ENCODE results near the gene CLRN1.
"Not testable (repeated sequence)": the region's sequence is repeated elsewhere in the genome, so short reads cannot be mapped to it uniquely, and the experiment has no call there.

CLRN1 gene

GRCh38 chr3:150972366-150973071 is at the start of gene CLRN1:
TSS of gene CLRN1 (minus strand) at chr3:150972727. CDS start at chr3:150972708, 19 bp downstream.
- DNase-seq, result no peak

- no peak for DNase-seq
Measured at GRCh38 chr3:151016478-151016795, 43.9 kb upstream of the CLRN1 start.

DNA sequence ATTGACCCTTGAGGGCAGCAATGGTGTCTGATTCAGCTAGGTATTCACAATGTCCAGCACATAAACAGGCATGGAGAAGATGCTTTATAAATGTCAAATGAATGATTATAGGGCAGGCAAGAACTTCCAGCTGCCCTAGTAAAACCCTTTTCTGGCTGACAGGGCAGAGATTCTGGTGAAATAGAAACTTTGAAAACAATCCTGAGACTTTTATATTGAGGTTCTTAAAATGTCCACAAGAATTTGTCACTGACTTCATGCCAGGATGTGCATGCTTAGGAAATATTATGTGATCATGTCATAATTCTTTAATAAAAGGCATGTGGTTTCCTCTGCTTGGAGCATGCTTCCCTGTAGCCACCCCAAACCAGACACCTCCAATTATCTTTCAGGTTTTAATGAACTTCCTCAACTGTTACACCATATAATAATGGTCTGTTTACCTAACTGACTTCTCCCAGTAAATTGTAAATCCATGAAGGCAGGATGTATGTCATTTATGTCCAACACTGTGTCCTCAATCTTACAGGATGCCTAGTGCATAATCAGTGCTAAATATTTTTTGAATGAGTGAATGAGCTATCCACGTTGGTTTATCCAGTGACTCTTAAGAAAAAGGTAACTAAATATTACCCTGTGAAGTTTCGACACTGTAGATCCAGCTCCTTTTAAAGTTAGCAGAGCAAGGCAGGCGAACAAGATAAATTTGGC is 43.4 kb upstream of the CLRN1 start:
- DNase-seq, result no peak

DNA sequence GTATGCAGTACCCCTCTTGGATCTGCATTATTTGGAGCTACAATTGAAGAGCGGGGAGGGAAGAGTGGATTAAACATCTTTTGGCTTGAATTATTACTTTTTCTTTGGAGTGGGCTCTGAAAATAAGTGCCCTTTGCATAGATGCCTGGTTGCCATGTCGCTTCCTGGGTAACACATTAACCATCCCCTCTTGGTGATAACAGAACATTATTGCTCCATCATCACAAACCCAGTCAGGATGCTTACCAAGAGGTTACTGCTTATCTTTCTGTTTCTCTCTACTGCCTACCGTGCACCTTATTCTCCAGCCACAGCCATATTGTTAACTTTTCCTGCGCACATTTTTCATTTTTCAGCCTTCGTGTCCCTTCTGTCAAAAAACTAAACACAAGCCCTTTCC is 42.7 kb upstream of the CLRN1 start:
- DNase-seq, result no peak

DNA sequence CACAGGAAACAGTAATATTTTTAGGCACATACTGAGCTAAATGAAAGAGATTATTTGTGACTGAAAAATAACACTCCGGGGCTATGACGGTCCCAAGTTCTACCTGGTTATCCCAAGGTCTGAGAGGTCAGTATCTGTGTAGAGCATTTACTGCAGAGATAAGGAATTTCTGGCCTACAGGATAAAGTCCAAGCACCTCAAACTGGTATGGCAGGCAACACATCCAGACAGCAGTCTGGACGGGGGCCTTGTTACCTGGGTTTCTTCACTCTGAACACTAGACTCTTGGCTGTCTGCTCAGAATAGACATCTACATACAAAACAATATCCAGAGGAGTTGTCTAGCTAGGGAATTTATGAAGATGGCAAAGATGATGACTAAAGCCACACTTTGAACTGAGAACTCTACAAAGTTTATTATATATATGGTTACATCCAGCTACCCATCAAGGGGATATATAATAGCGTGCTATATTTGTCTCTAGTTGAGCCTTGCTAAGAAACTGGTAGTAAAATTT is 42.0 kb upstream of the CLRN1 start:
- no peak for DNase-seq

DNA sequence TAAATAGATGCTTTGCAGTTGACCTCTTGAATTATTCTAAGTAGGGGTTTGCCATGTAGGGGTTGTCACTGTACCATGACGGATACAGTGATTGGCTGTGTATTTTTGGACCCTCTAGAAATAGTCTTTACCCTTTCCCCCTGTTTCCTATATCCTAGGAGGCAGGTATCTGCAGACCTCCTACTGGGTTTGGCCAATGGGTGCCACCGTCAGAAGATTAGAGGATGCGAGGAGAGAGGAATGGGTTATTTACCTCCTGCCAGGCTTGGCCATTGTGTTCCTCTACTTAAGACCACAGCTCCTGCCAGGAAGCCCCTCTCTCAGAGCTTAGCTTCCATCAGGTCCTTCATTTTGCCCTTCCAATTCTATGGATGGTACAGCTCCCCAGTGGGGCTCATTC is 40.2 kb upstream of the CLRN1 start:
- no peak for DNase-seq

GRCh38 chr3:151011427-151011826 is 38.9 kb upstream of the CLRN1 start:
- no peak for DNase-seq

DNA sequence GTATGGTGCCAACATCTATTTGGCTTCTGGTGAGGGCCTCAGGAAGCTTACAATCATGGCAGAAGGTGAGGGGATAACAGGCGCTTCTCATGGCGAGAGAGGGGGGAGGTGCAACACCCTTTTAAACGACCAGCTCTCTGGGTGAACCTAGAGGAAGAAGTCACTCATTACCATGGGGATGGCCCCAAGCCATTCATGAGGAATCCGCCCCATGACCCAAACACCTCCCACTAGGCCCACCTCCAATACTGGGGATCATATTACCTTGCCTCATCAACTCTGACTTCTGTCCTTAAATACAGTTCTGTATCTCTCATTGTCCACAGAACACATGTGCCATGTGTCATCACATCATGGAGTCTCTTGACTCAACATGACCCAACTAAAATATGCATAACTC is 37.5 kb upstream of the CLRN1 start:
- no peak for DNase-seq

- DNase-seq, result no peak
Measured at GRCh38 chr3:151009430-151009829, 36.9 kb upstream of the CLRN1 start.

DNA sequence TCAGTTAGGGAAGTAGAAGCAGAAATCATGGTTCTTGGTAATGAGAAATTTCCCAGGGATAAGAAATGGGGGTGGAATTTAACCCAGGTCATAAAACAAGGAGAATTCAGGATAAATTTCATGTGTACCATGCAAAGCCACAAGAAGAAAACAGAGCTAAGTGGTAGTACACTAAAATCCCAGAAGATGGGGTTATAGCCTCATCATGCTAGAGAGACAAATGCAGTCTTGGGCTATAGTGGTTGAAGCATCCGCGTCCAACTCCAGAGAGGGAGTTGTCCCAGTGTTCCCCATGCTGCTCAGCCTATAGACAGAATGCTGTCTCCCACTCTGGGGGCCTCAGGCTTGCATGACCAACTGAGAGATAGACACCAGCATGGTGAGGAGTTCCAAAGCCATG is 36.2 kb upstream of the CLRN1 start:
- peak; percentile 35 for DNase-seq

- no peak for DNase-seq
Measured at GRCh38 chr3:151003768-151004134, 31.2 kb upstream of the CLRN1 start.

DNA sequence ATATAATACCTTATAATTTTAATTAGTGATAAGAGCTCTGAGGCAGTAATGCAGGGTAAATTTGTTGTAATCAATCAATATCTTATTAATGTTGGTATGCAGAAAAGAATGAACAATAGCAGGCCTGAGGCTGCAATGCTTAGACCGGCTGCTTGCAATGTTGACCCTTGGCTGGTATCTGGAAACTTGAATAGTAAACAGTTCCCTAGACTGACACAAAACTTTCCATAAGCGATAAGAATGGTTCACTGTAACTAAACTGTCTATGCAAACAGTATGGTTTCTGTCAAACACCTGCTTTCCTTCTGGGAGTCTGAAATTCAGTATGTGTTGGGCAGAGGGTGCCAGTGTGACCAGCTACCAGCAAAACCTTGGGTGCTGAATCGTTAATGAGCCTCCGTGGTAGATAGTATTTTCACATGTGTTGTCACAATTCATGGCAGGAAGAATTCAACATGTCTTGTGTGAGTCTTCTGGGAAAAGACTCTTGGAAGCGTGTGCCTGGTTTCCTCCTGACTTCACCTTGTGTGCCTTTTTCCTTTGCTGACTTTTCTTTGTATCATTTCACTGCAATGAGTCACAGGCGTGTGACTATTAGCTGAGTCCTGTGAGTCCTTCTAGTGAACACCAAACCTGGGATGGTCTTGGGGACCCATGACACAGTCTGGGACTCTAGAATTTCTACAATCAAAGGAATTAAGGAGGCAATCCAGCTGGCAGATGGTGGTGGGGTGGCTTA is 30.7 kb upstream of the CLRN1 start:
- DNase-seq, result peak; percentile 4

GRCh38 chr3:151002003-151002981 is 29.8 kb upstream of the CLRN1 start:
- DNase-seq, result no peak

DNA sequence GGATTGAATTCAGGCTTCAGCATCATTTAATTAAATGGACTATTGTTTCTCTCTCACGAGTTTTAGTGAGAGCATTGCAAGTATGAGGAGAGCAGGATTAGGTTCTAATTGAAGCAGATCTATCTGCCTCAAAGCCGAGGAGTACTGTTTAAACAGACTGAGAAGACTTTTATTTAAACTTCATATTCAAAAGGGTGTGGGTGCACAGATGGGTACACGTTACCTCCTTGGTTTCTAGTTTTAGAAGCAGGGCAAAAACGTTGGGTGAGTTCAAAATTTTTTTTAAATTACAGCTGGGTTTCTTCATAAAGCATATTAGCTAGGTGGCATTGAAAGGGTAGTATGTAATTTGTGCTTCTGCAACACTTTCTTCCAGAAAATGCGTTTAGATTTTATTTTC is 26.5 kb upstream of the CLRN1 start:
- DNase-seq, result no peak

- DNase-seq, result no peak
Measured at GRCh38 chr3:150996731-150997130, 24.2 kb upstream of the CLRN1 start.

GRCh38 chr3:150995510-150995909 is 23.0 kb upstream of the CLRN1 start:
- DNase-seq, result no peak

DNA sequence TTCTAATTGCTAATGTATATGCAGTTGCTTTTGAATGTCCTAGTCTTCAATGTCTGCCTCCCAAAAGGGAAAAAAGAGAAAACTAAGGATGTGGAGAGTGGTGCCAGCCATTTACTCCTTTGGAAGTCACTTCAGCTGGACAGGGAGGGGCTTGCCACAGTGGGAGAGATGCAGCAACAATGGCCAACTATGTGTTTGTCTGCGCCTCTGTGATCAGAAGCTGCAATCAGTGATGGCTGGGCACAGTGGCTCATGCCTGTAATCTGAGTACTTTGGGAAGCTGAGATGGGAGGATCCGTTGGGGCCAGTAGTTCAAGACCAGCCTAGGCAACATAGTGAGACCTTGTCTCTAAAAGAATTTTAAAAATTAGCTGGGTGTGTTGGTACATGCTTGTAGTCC is 16.7 kb upstream of the CLRN1 start:
- DNase-seq, result no peak

DNA sequence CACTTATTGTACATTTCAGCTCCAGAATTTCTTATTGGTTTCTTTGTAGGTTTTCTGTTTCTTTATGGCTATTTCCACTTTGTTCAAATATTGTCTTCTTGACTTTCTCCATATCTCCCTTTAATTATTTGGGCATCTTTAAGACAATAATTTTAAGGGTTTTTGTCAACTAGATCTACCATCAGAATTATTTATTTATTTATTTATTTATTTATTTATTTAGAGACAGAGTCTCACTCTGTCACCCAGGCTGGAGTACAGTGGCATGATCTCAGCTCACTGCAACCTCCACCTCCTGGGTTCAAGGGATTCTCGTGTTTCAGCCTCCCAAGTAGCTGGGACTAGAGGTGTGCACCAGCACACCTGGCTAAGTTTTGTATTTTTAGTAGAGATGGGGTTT is 15.9 kb upstream of the CLRN1 start:
- DNase-seq, result not testable (repeated sequence)

- DNase-seq, result no peak
Measured at GRCh38 chr3:150985711-150986110, 13.2 kb upstream of the CLRN1 start.

DNA sequence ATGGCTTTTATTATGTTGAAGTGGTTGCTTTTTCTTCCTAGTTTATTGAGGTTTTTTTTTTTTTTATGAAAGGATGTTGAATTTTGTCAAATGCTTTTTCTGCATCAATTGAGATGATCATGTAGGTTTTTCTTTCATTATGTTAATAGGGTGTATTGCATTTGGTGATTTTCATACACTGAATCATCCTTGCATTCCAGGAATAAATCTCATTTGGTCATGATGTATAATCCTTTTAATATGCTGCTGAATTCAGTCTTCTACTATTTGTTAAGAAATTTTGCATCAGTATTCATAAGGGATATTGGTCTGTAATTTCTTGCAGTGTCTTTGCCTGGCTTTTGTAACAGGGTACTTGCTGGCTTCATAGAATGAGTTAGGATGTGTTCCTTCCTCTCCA is 11.5 kb upstream of the CLRN1 start:
- no peak for DNase-seq

DNA sequence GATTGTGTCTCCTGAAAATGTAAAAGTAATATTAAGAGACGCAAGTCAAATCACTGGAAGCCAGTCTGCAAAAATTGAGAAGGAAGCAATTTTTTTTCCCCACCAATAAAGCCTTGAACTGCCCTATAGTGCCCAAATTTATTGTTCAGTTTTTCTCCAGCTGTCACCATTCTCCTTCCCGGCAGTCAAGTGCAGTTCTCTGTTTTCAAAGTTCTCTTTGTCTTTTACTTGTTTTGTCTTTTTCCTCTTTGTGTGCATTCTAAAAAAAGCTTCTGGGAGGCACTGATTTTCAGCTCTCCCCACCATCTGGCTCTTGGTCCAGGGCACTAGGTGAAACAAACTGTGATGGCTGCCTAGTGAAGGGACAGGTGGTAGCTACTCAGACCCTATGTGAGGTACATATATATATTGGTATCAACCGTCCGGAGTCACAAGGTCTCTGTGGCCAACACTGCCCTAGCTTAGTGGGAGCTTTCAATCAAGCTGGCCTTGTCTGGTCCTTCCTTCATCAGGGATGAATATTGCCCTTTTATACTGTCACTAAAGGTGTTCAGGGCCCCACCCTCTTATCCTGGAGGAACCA is 6.1 kb upstream of the CLRN1 start:
- no peak for DNase-seq

GRCh38 chr3:150975992-150976368 is 3.5 kb upstream of the CLRN1 start:
- no peak for DNase-seq
